ENCODE measurements around the gene RAD51B. TPM values are rescaled to one million over a fixed set of nuclear protein-coding genes. Genes with fewer than 3 reads are reported as not detected.
"Not testable (repeated sequence)": the region's sequence is repeated elsewhere in the genome, so short reads cannot be mapped to it uniquely, and the experiment has no call there.

RAD51B gene
- total RNA-seq, 2 donors from 2014 or later, result 9.3 to 12.1 TPM

- no peaks in the 10 kb centered on the region for H3K9me3 ChIP-seq
- TF ChIP-seq CTCF (IDR thresholded peaks at IDR 0.05), result no peak
- no peak overlapping the region for H3K27ac ChIP-seq
- no peaks in the 10 kb centered on the region for H3K27me3 ChIP-seq (replicated peaks; ENCODE audit: insufficient read depth)
- H3K4me3 ChIP-seq, result no peak overlapping the region
- H3K36me3 ChIP-seq, result no peaks in the 10 kb centered on the region
- DNase-seq (ENCODE audit: low spot score) (no peak), ATAC-seq (ENCODE audit: insufficient number of reproducible peaks, low FRiP score, low read depth) (no peak)
- H3K4me1 ChIP-seq (ENCODE audit: control insufficient read depth in 1 of 2, low read depth in 2 of 2), result peaks cover 15 to 21% of the 10 kb centered on the region in 2 donors
These were observed 1.7 kb upstream of the RAD51B start for GRCh38 chr14:67817750-67818438.

GRCh38 chr14:67818476-67818875, 1.1 kb upstream of the RAD51B start:
- not testable (repeated sequence) for H3K9me3 ChIP-seq; H3K4me3 ChIP-seq; H3K27ac ChIP-seq; H3K27me3 ChIP-seq (replicated peaks; ENCODE audit: insufficient read depth); DNase-seq (ENCODE audit: low spot score); H3K36me3 ChIP-seq; ATAC-seq (ENCODE audit: insufficient number of reproducible peaks, low FRiP score, low read depth)
- H3K4me1 ChIP-seq (ENCODE audit: control insufficient read depth in 1 of 2, low read depth in 2 of 2), result peaks cover 15 to 21% of the 10 kb centered on the region in 2 donors

- Histone ChIP-seq H3K4me1 (ENCODE audit: control insufficient read depth in 1 of 2, low read depth in 2 of 2) (peaks cover 7 to 12% of the 10 kb centered on the region in 2 donors), H3K36me3 (no peaks in the 10 kb centered on the region), H3K9me3 (no peaks in the 10 kb centered on the region), H3K27ac (no peak overlapping the region), H3K27me3 (replicated peaks; ENCODE audit: insufficient read depth) (no peaks in the 10 kb centered on the region), H3K4me3 (peak overlapping the region; percentile 80)
- TF ChIP-seq CTCF (IDR thresholded peaks at IDR 0.05), result no peak
- DNase-seq (ENCODE audit: low spot score) (no peak), ATAC-seq (ENCODE audit: insufficient number of reproducible peaks, low FRiP score, low read depth) (no peak)
These were observed 921 bp downstream of the RAD51B start for GRCh38 chr14:67820428-67820971.

- Histone ChIP-seq H3K27me3 (replicated peaks; ENCODE audit: insufficient read depth) (no peaks in the 10 kb centered on the region), H3K27ac (no peak overlapping the region), H3K36me3 (no peaks in the 10 kb centered on the region), H3K4me3 (no peak overlapping the region), H3K9me3 (no peaks in the 10 kb centered on the region), H3K4me1 (ENCODE audit: control insufficient read depth in 1 of 2, low read depth in 2 of 2) (peaks cover 3 to 7% of the 10 kb centered on the region in 2 donors)
- no peak for TF ChIP-seq CTCF (IDR thresholded peaks at IDR 0.05)
- ATAC-seq (ENCODE audit: insufficient number of reproducible peaks, low FRiP score, low read depth) (no peak), DNase-seq (ENCODE audit: low spot score) (no peak)
These were observed 1.5 kb downstream of the RAD51B start for GRCh38 chr14:67821121-67821520.

- no peak for DNase-seq (ENCODE audit: low spot score)
- no peak for ATAC-seq (ENCODE audit: insufficient number of reproducible peaks, low FRiP score, low read depth)
- TF ChIP-seq CTCF (IDR thresholded peaks at IDR 0.05), result no peak
These were observed 11.5 kb downstream of the RAD51B start for GRCh38 chr14:67831113-67831512.

More at GRCh38 chr14:67831113-67831512, 11.5 kb downstream of the RAD51B start:
- Histone ChIP-seq H3K4me3 (no peak overlapping the region), H3K9me3 (no peaks in the 10 kb centered on the region), H3K27ac (no peak overlapping the region), H3K27me3 (replicated peaks; ENCODE audit: insufficient read depth) (no peaks in the 10 kb centered on the region), H3K4me1 (ENCODE audit: control insufficient read depth in 1 of 2, low read depth in 2 of 2) (no peaks in the 10 kb centered on the region), H3K36me3 (no peaks in the 10 kb centered on the region)

Measured in thoracic aorta (tissue), 2 donors.